OCI-LY3 (cell line): ENCODE results near the gene WWOX.
"Not testable (repeated sequence)": the region's sequence is repeated elsewhere in the genome, so short reads cannot be mapped to it uniquely, and the experiment has no call there.

ENCODE experiments used
- H2AFZ ChIP-seq: fragments of 200-600, 300-600 bp; shearing (Covaris generic); 2 replicates; pipeline ENCODE4 v1.6.0; 2014; ENCODE audit warnings: antibody characterized with exemption, low read depth, low read length
- H3K27ac ChIP-seq: fragments of 200-600, 300-600 bp; sonication (generic); 2 replicates; pipeline ENCODE4 v1.5.1; 2014; ENCODE audit warnings: mild to moderate bottlenecking, low read length, moderate library complexity, mixed read lengths
- H3K27me3 ChIP-seq: fragments of 200-600, 300-600 bp; sonication (generic); 2 replicates; pipeline ENCODE4 v1.6.1; 2014; ENCODE audit warnings: low read depth, low read length, mixed read lengths
- H3K36me3 ChIP-seq: fragments of 200-600, 300-600 bp; sonication (generic); replicated peaks from 2 replicates; pipeline ENCODE3; 2014; ENCODE audit warnings: low read depth, low read length, mixed read lengths
- H3K4me1 ChIP-seq: fragments of 300-600, 200-600 bp; sonication (generic); 2 replicates; pipeline ENCODE4 v1.6.1; 2014; ENCODE audit warnings: low read length, mixed read lengths
- H3K4me2 ChIP-seq: fragments of 200-600, 300-600 bp; sonication (generic); 2 replicates; pipeline ENCODE4 v1.6.1; 2014; ENCODE audit warnings: low read length, mixed read lengths
- H3K4me3 ChIP-seq: fragments of 300-600, 200-600 bp; sonication (generic); 2 replicates; pipeline ENCODE4 v1.5.1; 2014; ENCODE audit warnings: antibody characterized with exemption, mild to moderate bottlenecking, low read length, moderate library complexity
- H3K79me2 ChIP-seq: fragments of 300-600, 200-600 bp; shearing (Covaris generic); 2 replicates; pipeline ENCODE4 v1.6.1; 2014; ENCODE audit warnings: mild to moderate bottlenecking, low read length, mixed read lengths
- H3K9ac ChIP-seq: fragments of 300-600, 200-600 bp; shearing (Covaris generic); 2 replicates; pipeline ENCODE4 v1.6.0; 2014; ENCODE audit warnings: mild to moderate bottlenecking, low read length, moderate library complexity
- H3K9me3 ChIP-seq: fragments of 200-600, 300-600 bp; shearing (Covaris generic); 2 replicates; pipeline ENCODE4 v1.6.1; 2014; ENCODE audit warnings: low read length, mixed read lengths; ENCODE audit not compliant: insufficient read depth
- H4K20me1 ChIP-seq: fragments of 200-600, 300-600 bp; sonication (generic); 2 replicates; pipeline ENCODE4 v1.6.1; 2016; ENCODE audit warnings: low read length, mixed read lengths; ENCODE audit not compliant: insufficient read depth
- EZH2phosphoT487 ChIP-seq: fragments of 200-600 bp; shearing (Covaris generic); IDR thresholded peaks from 2 replicates; pipeline ENCODE4 v1.6.1; 2018; ENCODE audit warnings: antibody characterized with exemption, mixed run types, low read depth
- TF ChIP-seq, protein P1 (sequence below): fragments of 200-600, 300-600 bp; sonication (generic); IDR thresholded peaks from 2 replicates; pipeline ENCODE4 v1.5.1; 2014; ENCODE audit warnings: antibody characterized with exemption, low read length, low read depth

The WWOX gene

DNA sequence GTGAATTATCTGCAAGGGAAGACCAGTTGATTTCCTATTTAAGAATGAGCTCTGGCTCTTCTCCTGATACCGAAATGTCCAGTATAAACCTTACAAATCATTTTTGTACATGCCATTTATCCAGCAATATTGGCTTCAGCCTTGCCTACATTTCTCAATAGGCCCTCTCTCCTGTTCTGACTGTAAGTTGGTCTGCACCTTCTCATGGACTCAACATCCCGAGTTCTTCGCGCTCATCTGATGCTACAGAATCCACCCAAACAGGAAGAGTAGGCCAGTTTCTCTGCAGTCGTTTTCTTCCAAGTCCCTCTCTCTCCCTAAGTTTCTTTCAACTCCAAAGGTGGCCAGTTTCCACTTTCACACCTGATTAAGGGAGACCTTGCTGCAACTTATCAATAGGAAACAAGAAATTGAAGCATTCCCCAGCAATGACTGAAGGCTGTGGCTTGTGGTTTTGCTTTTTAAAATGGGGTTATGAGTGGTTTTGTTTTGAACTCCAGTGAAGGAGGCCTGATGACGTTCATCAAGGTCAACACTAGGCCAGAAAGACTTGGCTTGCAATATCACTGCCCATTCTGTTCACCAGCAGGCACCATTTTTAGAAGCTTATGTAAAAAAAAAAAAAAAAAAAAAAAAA is 1118.0 kb downstream of the WWOX start:
- no peak overlapping the region for H2AFZ ChIP-seq
- TF ChIP-seq EZH2phosphoT487, result no peak
- TF ChIP-seq, protein P1, sequence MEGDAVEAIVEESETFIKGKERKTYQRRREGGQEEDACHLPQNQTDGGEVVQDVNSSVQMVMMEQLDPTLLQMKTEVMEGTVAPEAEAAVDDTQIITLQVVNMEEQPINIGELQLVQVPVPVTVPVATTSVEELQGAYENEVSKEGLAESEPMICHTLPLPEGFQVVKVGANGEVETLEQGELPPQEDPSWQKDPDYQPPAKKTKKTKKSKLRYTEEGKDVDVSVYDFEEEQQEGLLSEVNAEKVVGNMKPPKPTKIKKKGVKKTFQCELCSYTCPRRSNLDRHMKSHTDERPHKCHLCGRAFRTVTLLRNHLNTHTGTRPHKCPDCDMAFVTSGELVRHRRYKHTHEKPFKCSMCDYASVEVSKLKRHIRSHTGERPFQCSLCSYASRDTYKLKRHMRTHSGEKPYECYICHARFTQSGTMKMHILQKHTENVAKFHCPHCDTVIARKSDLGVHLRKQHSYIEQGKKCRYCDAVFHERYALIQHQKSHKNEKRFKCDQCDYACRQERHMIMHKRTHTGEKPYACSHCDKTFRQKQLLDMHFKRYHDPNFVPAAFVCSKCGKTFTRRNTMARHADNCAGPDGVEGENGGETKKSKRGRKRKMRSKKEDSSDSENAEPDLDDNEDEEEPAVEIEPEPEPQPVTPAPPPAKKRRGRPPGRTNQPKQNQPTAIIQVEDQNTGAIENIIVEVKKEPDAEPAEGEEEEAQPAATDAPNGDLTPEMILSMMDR, result no peak
- no peaks in the 10 kb centered on the region for H4K20me1 ChIP-seq
- no peaks in the 10 kb centered on the region for H3K9me3 ChIP-seq
- no peak overlapping the region for H3K4me2 ChIP-seq
- no peaks in the 10 kb centered on the region for H3K36me3 ChIP-seq
- no peak overlapping the region for H3K27ac ChIP-seq
- H3K4me3 ChIP-seq, result no peak overlapping the region
- H3K9ac ChIP-seq, result no peak overlapping the region
- H3K79me2 ChIP-seq, result no peaks in the 10 kb centered on the region
- no peaks in the 10 kb centered on the region for H3K27me3 ChIP-seq
- H3K4me1 ChIP-seq, result no peaks in the 10 kb centered on the region

DNA sequence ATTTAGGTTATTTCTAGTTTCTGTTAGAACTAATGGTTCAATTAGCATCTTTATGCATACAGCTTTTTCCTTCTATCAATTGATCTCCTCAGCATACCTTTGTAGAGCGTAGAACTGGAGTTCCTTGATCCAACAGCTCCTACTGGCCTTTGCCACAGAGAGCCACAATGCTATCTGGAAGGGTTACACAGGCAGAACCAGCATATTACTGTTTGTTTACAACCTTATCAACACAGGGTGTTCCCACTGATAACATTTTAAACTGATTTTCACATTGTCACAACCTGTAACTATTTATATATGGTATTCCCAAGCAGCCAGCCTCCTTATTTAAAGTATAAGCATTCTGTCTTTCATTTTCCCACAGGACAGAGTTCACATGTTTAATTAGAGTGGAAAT is 1118.9 kb downstream of the WWOX start:
- Histone ChIP-seq H3K9me3 (no peaks in the 10 kb centered on the region), H3K36me3 (no peaks in the 10 kb centered on the region), H2AFZ (no peak overlapping the region), H3K27ac (no peak overlapping the region), H4K20me1 (no peaks in the 10 kb centered on the region), H3K79me2 (no peaks in the 10 kb centered on the region), H3K4me2 (no peak overlapping the region), H3K4me3 (no peak overlapping the region), H3K4me1 (no peaks in the 10 kb centered on the region), H3K27me3 (no peaks in the 10 kb centered on the region), H3K9ac (no peak overlapping the region)
- TF ChIP-seq, protein P1, result no peak
- no peak for TF ChIP-seq EZH2phosphoT487

DNA sequence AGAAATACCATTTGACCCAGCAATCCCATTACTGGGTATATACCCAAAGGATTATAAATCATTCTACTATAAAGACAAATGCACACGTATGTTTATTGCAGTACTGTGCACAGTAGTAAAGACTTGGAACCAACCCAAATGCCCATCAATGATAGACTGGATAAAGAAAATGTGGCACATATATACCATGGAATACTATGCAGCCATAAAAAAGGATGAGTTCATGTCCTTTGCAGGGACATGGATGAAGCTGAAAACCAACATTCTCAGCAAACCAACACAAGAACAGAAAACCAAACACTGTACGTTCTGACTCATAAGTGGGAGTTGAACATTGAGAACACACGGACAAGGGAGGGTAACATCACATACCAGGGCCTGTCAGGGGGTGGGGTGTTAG is 1126.5 kb downstream of the WWOX start:
- not testable (repeated sequence) for H3K9me3 ChIP-seq, H3K79me2 ChIP-seq, H3K4me1 ChIP-seq, H4K20me1 ChIP-seq, H3K4me2 ChIP-seq, H3K27ac ChIP-seq, H3K36me3 ChIP-seq, H3K27me3 ChIP-seq, H3K9ac ChIP-seq, H2AFZ ChIP-seq, H3K4me3 ChIP-seq

DNA sequence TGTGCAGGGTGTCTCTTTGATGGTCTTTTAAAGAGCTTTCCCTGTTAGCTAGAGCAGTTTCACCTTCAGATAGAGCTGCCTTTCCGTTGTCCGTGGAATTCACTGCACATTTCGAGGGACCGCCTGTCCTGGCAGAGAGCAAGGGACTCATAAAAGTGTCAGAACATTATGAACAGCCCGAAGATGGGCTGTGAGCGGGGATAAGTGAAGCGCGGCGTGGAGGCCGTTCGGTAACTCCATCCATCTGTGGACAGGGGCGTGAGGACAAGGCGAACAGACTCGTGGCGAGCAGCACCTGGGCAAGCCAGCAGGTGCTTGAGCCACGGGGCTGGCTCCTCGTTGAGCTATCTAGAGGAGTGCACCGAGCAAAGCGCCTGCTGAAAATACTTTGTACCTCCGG is 1129.9 kb downstream of the WWOX start:
- Histone ChIP-seq H2AFZ (no peak overlapping the region), H3K27me3 (peaks cover 18% of the 10 kb centered on the region; the same call in 1 of the 2 replicates), H3K9me3 (no peaks in the 10 kb centered on the region), H3K79me2 (no peaks in the 10 kb centered on the region), H4K20me1 (no peaks in the 10 kb centered on the region), H3K4me1 (no peaks in the 10 kb centered on the region), H3K36me3 (no peaks in the 10 kb centered on the region), H3K27ac (no peak overlapping the region), H3K4me3 (no peak overlapping the region), H3K4me2 (no peak overlapping the region), H3K9ac (no peak overlapping the region)
- no peak for TF ChIP-seq EZH2phosphoT487
- TF ChIP-seq, protein P1, result no peak

DNA sequence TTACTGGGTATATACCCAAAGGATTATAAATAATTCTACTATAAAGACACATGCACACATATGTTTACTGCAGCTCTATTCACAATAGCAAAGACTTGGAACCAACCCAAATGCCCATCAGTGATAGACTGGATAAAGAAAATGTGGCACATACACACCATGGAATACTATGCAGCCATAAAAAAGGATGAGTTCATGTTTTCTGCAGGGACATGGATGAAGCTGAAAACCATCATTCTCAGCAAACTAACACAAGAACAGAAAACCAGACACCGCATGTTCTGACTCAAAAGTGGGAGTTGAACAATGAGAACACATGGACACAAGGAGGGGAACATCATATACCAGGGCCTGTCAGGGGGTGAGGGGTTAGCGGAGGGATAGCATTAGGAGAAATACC is 1146.2 kb downstream of the WWOX start:
- not testable (repeated sequence) for H3K9ac ChIP-seq, H3K4me1 ChIP-seq, H3K4me2 ChIP-seq, H2AFZ ChIP-seq, H4K20me1 ChIP-seq, H3K36me3 ChIP-seq, H3K79me2 ChIP-seq, H3K27ac ChIP-seq, H3K9me3 ChIP-seq, H3K4me3 ChIP-seq
- peaks cover 13% of the 10 kb centered on the region for H3K27me3 ChIP-seq
